Measurements from ENCODE around the gene RPL10. TPM values are rescaled to one million over a fixed set of nuclear protein-coding genes. Genes with fewer than 3 reads are reported as not detected.
A peak's percentile ranks its signal among the peaks of the same experiment; 100 is the strongest.

RPL10 gene
- total and polyA plus RNA-seq, 2 of the 13 experiments (the other 11 are each of a cell fraction or from before 2014, with no cell fraction given): 2,381 to 4,713 TPM

DNA sequence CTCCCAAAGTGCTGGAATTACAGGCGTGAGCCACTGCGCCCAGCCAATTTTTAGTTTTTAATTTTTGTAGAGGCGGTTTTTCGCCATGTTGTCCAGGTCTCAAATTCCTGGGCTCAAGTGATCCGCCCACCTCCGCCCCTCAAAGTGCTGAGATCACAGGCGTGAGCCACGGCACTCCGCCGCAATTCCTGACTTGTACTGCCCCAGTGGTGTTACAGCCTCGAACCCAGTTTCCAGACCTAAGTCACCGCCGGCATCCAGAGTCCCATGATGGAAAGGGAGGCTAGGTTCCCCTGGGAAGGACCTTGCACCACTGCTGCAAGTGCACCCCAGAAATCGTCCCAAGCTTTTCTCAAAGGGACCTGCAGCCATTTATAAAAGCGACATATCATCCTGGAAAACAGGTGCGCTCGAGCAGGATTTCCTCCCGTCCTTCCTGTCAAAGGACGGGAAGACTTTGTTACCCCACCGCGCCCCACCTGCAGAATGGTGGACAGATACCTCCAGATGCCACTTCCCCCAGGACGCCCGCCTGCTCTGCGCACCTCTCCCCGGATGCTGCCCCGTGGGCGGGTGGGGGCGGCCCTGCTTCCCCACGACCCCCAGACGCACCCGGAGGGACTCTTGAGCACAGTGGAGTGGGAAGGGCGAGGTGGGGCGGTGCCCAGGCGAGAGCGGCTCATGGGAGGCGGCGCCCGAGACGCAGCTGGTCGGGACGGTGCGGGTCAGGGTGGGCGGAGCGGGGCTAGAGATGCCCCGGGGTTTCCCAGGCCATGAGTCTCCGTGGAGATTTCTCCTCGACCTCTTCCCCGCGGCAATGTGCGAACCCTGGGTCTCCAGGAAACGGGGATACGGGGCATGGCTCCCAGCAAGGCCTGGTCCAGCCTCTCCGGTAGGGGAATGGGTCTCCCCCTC, 947 bp upstream of the RPL10 start (continued):
- TF ChIP-seq, protein P1, sequence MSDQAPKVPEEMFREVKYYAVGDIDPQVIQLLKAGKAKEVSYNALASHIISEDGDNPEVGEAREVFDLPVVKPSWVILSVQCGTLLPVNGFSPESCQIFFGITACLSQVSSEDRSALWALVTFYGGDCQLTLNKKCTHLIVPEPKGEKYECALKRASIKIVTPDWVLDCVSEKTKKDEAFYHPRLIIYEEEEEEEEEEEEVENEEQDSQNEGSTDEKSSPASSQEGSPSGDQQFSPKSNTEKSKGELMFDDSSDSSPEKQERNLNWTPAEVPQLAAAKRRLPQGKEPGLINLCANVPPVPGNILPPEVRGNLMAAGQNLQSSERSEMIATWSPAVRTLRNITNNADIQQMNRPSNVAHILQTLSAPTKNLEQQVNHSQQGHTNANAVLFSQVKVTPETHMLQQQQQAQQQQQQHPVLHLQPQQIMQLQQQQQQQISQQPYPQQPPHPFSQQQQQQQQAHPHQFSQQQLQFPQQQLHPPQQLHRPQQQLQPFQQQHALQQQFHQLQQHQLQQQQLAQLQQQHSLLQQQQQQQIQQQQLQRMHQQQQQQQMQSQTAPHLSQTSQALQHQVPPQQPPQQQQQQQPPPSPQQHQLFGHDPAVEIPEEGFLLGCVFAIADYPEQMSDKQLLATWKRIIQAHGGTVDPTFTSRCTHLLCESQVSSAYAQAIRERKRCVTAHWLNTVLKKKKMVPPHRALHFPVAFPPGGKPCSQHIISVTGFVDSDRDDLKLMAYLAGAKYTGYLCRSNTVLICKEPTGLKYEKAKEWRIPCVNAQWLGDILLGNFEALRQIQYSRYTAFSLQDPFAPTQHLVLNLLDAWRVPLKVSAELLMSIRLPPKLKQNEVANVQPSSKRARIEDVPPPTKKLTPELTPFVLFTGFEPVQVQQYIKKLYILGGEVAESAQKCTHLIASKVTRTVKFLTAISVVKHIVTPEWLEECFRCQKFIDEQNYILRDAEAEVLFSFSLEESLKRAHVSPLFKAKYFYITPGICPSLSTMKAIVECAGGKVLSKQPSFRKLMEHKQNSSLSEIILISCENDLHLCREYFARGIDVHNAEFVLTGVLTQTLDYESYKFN (CRISPR knock-in tag; conservative IDR thresholded peaks at IDR 0.05): no peak
- TF ChIP-seq SAP130 (CRISPR knock-in tag; IDR thresholded peaks at IDR 0.05; ENCODE audit: low read depth) (peak; percentile 47), SMARCE1 (IDR thresholded peaks at IDR 0.05; ENCODE audit: borderline replicate concordance) (no peak), ZNF230 (CRISPR knock-in tag; IDR thresholded peaks at IDR 0.05) (no peak), SNAPC2 (CRISPR knock-in tag; IDR thresholded peaks at IDR 0.05) (no peak), ZNF709 (CRISPR knock-in tag; IDR thresholded peaks at IDR 0.05) (peak; percentile 25; the same call in 1 of the 2 replicates), POLR2AphosphoS5 (IDR thresholded peaks at IDR 0.05; ENCODE audit: low read depth, low read length) (peak; percentile 6; the same call in 1 of the 2 replicates), HOXA5 (CRISPR knock-in tag; IDR thresholded peaks at IDR 0.05) (no peak), AKAP8 (CRISPR knock-in tag; IDR thresholded peaks at IDR 0.05) (0 out of 2 replicates have a peak, but pooled peaks have one; percentile 4), SATB2 (CRISPR knock-in tag; IDR thresholded peaks at IDR 0.05) (no peak), SRSF9 (IDR thresholded peaks at IDR 0.05; ENCODE audit: borderline replicate concordance, insufficient read depth, low read depth, low read length, poor library complexity, severe bottlenecking) (no peak), PHF8 (CRISPR knock-in tag; IDR thresholded peaks at IDR 0.05) (peak; percentile 41; the same call in 1 of the 2 replicates), ZNF564 (CRISPR knock-in tag; IDR thresholded peaks at IDR 0.05) (peak; percentile 9; the same call in 1 of the 2 replicates), ZNF251 (CRISPR knock-in tag; IDR thresholded peaks at IDR 0.05) (no peak), ZSCAN21 (CRISPR knock-in tag; IDR thresholded peaks at IDR 0.05; ENCODE audit: borderline replicate concordance) (0 out of 2 replicates have a peak, but pooled peaks have one; percentile 32), ZSCAN12 (CRISPR knock-in tag; IDR thresholded peaks at IDR 0.05) (no peak), EHMT2 (IDR thresholded peaks at IDR 0.05; ENCODE audit: borderline replicate concordance, low read depth, low read length) (no peak), KMT2A (CRISPR knock-in tag; IDR thresholded peaks at IDR 0.05) (no peak), SP5 (CRISPR knock-in tag; IDR thresholded peaks at IDR 0.05; ENCODE audit: borderline replicate concordance, low read depth) (peak; percentile 55; the same call in 1 of the 2 replicates)
- TF ChIP-seq, protein P2, sequence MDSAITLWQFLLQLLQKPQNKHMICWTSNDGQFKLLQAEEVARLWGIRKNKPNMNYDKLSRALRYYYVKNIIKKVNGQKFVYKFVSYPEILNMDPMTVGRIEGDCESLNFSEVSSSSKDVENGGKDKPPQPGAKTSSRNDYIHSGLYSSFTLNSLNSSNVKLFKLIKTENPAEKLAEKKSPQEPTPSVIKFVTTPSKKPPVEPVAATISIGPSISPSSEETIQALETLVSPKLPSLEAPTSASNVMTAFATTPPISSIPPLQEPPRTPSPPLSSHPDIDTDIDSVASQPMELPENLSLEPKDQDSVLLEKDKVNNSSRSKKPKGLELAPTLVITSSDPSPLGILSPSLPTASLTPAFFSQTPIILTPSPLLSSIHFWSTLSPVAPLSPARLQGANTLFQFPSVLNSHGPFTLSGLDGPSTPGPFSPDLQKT (CRISPR knock-in tag; IDR thresholded peaks at IDR 0.05; ENCODE audit: borderline replicate concordance): no peak
- TF ChIP-seq, protein P3, sequence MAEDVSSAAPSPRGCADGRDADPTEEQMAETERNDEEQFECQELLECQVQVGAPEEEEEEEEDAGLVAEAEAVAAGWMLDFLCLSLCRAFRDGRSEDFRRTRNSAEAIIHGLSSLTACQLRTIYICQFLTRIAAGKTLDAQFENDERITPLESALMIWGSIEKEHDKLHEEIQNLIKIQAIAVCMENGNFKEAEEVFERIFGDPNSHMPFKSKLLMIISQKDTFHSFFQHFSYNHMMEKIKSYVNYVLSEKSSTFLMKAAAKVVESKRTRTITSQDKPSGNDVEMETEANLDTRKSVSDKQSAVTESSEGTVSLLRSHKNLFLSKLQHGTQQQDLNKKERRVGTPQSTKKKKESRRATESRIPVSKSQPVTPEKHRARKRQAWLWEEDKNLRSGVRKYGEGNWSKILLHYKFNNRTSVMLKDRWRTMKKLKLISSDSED (CRISPR knock-in tag; IDR thresholded peaks at IDR 0.05): no peak
- TF ChIP-seq, protein P4, sequence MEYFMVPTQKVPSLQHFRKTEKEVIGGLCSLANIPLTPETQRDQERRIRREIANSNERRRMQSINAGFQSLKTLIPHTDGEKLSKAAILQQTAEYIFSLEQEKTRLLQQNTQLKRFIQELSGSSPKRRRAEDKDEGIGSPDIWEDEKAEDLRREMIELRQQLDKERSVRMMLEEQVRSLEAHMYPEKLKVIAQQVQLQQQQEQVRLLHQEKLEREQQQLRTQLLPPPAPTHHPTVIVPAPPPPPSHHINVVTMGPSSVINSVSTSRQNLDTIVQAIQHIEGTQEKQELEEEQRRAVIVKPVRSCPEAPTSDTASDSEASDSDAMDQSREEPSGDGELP (IDR thresholded peaks at IDR 0.05; ENCODE audit: borderline replicate concordance, low read depth): peak; percentile 49; the same call in 1 of the 2 replicates

Measured in HepG2 (cell line).